HEK293T (cell line): ENCODE results near the gene SLC14A1.
"Not testable (repeated sequence)": the region's sequence is repeated elsewhere in the genome, so short reads cannot be mapped to it uniquely, and the experiment has no call there.

Experiments used
- CTCF ChIA-PET: fragments of 350-600 bp; formaldehyde crosslinking; extraction: SDS; loops from one replicate; lab custom pipeline; 2021; ENCODE audit warnings: antibody characterized with exemption, inconsistent platforms; lab: Yijun Ruan, JAX
- POLR2A ChIA-PET: fragments of 350-600 bp; formaldehyde crosslinking; extraction: SDS; loops from one replicate; lab custom pipeline; 2020; ENCODE audit warnings: antibody characterized with exemption, inconsistent platforms; lab: Yijun Ruan, JAX
- DNase-seq: peaks from one replicate; pipeline ENCODE4 v3.0.0; 2012; ENCODE audit warnings: mixed read lengths; ENCODE audit errors: extremely low spot score
- ARNT ChIP-seq: fragments of 450-650 bp; IDR thresholded peaks from 2 replicates; pipeline ENCODE4 v1.6.1; 2017; ENCODE audit warnings: mild to moderate bottlenecking
- BHLHE40 ChIP-seq: fragments of 450-650 bp; IDR thresholded peaks from 2 replicates; pipeline ENCODE4 v1.6.1; 2016; ENCODE audit warnings: mild to moderate bottlenecking, moderate library complexity, borderline replicate concordance
- CTBP1 ChIP-seq: fragments of 450-650 bp; IDR thresholded peaks from 2 replicates; pipeline ENCODE4 v1.6.1; 2016; ENCODE audit warnings: borderline replicate concordance
- ELF4 ChIP-seq: fragments of 450-650 bp; IDR thresholded peaks from 2 replicates; pipeline ENCODE4 v1.6.1; 2017; ENCODE audit warnings: antibody characterized with exemption
- FOXA1 ChIP-seq: fragments of 450-650 bp; IDR thresholded peaks from 2 replicates; pipeline ENCODE4 v1.6.1; 2016; ENCODE audit warnings: mild to moderate bottlenecking
- FOXK2 ChIP-seq: fragments of 450-650 bp; IDR thresholded peaks from 2 replicates; pipeline ENCODE4 v1.6.1; 2016; ENCODE audit warnings: mild to moderate bottlenecking
- FOXM1 ChIP-seq: fragments of 450-650 bp; IDR thresholded peaks from 2 replicates; pipeline ENCODE4 v1.6.1; 2017; ENCODE audit warnings: mild to moderate bottlenecking, borderline replicate concordance
- HDGF ChIP-seq: fragments of 450-650 bp; IDR thresholded peaks from 2 replicates; pipeline ENCODE4 v1.6.1; 2017; ENCODE audit warnings: antibody characterized with exemption, borderline replicate concordance
- L3MBTL2 ChIP-seq: fragments of 450-650 bp; conservative IDR thresholded peaks from 2 replicates; pipeline ENCODE4 v1.6.1; 2016; ENCODE audit warnings: mild to moderate bottlenecking
- LEF1 ChIP-seq: fragments of 450-650 bp; IDR thresholded peaks from 2 replicates; pipeline ENCODE4 v1.6.1; 2017; ENCODE audit warnings: mild to moderate bottlenecking, borderline replicate concordance
- NFRKB ChIP-seq: fragments of 450-650 bp; IDR thresholded peaks from 2 replicates; pipeline ENCODE4 v1.6.1; 2016; ENCODE audit warnings: mild to moderate bottlenecking, moderate library complexity
- SP1 ChIP-seq: fragments of 450-650 bp; IDR thresholded peaks from 2 replicates; pipeline ENCODE4 v1.6.1; 2017
- SUZ12 ChIP-seq: fragments of 450-650 bp; IDR thresholded peaks from 2 replicates; pipeline ENCODE4 v1.6.1; 2016; ENCODE audit warnings: mild to moderate bottlenecking
- TARDBP ChIP-seq: fragments of 450-650 bp; IDR thresholded peaks from 2 replicates; pipeline ENCODE4 v1.6.1; 2016
- ZNF384 ChIP-seq: fragments of 450-650 bp; IDR thresholded peaks from 2 replicates; pipeline ENCODE4 v1.6.1; 2016
- TF ChIP-seq, protein P1 (sequence below): fragments of 450-650 bp; IDR thresholded peaks from 2 replicates; pipeline ENCODE4 v1.6.1; 2016

SLC14A1 gene

GRCh38 chr18:45751766-45752165 is 27.8 kb downstream of the SLC14A1 start:
- no peak for TF ChIP-seq ZNF384
- TF ChIP-seq FOXK2, result no peak
- TF ChIP-seq ARNT, result no peak
- TF ChIP-seq CTBP1, result no peak
- TF ChIP-seq TARDBP, result no peak
- TF ChIP-seq NFRKB, result no peak
- TF ChIP-seq BHLHE40, result no peak
- TF ChIP-seq ELF4, result no peak
- no peak for TF ChIP-seq HDGF
- no peak for TF ChIP-seq FOXA1
- no peak for TF ChIP-seq L3MBTL2
- TF ChIP-seq FOXM1, result no peak
- DNase-seq, result no peak
- ChIA-PET CTCF (no interaction called here), POLR2A (no interaction called here)

GRCh38 chr18:45752681-45753080 is 28.7 kb downstream of the SLC14A1 start:
- no peak for DNase-seq
- ChIA-PET CTCF (no interaction called here), POLR2A (no interaction called here)
- TF ChIP-seq TARDBP (no peak), SP1 (no peak), LEF1 (no peak), SUZ12 (no peak), ARNT (no peak), L3MBTL2 (no peak), FOXK2 (no peak), FOXA1 (no peak), ELF4 (no peak), NFRKB (no peak), BHLHE40 (no peak), FOXM1 (no peak)
- TF ChIP-seq, protein P1, sequence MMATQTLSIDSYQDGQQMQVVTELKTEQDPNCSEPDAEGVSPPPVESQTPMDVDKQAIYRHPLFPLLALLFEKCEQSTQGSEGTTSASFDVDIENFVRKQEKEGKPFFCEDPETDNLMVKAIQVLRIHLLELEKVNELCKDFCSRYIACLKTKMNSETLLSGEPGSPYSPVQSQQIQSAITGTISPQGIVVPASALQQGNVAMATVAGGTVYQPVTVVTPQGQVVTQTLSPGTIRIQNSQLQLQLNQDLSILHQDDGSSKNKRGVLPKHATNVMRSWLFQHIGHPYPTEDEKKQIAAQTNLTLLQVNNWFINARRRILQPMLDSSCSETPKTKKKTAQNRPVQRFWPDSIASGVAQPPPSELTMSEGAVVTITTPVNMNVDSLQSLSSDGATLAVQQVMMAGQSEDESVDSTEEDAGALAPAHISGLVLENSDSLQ, result no peak

DNA sequence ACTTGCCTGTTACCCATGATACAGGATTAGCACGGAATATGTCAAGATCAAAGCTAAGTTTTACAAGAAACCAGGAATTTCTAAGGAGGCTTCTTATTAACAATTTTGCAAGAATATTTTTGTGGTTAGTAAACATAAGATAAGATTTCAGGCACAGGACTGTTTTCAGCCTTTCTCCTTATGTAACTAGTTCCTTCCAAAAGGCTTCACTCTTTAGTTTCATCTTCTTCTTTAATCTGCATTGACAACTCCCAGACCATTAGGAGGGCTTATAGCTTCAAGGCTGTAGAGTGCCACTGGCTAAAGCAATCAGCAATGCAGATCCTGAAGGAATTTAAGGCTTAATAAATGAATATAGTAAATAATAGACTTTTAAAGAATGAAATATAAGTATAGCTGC is 29.3 kb downstream of the SLC14A1 start:
- ChIA-PET CTCF (no interaction called here), POLR2A (no interaction called here)
- TF ChIP-seq NFRKB (no peak), SP1 (no peak), FOXM1 (no peak), ARNT (no peak), ZNF384 (no peak), HDGF (no peak), L3MBTL2 (no peak), BHLHE40 (no peak), SUZ12 (no peak), FOXA1 (no peak)
- DNase-seq, result no peak

GRCh38 chr18:45755934-45756333 is 32.0 kb downstream of the SLC14A1 start:
- no peak for DNase-seq
- ChIA-PET POLR2A (no interaction called here), CTCF (no interaction called here)
- no peak for TF ChIP-seq ARNT
- no peak for TF ChIP-seq BHLHE40
- no peak for TF ChIP-seq HDGF
- TF ChIP-seq CTBP1, result no peak
- TF ChIP-seq ZNF384, result no peak
- no peak for TF ChIP-seq L3MBTL2
- TF ChIP-seq FOXM1, result no peak
- TF ChIP-seq TARDBP, result no peak
- no peak for TF ChIP-seq ELF4

DNA sequence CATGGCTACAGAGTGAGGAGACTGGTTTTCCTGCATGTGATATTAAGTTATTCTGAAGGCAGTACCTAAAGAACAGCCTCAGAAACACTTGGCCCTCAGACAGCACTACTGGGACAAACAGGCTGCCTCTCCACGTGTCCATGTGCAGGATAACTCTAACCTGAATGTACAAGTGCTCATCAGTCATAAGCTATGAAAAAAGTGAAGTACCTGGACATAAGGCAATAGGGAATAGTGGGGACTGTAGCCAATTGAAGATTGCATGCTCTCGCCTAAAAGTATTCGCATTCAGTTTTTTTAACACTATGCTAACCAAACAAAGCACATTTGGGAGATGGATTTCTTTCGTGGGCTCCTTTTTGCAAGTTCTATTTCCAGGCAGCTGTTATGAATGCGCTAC is 33.0 kb downstream of the SLC14A1 start:
- DNase-seq, result no peak
- POLR2A ChIA-PET, result no interaction called here
- TF ChIP-seq CTBP1, result no peak
- TF ChIP-seq HDGF, result no peak
- TF ChIP-seq SUZ12, result no peak
- TF ChIP-seq SP1, result no peak
- TF ChIP-seq FOXK2, result no peak
- TF ChIP-seq, protein P1, result no peak
- no peak for TF ChIP-seq L3MBTL2
- no peak for TF ChIP-seq ELF4
- TF ChIP-seq FOXM1, result no peak
- no peak for TF ChIP-seq BHLHE40
- no peak for TF ChIP-seq LEF1
- no peak for TF ChIP-seq ARNT
- no peak for TF ChIP-seq TARDBP
- TF ChIP-seq ZNF384, result no peak
- TF ChIP-seq FOXA1, result no peak
- TF ChIP-seq NFRKB, result no peak
- CTCF ChIA-PET, result no interaction called here

DNA sequence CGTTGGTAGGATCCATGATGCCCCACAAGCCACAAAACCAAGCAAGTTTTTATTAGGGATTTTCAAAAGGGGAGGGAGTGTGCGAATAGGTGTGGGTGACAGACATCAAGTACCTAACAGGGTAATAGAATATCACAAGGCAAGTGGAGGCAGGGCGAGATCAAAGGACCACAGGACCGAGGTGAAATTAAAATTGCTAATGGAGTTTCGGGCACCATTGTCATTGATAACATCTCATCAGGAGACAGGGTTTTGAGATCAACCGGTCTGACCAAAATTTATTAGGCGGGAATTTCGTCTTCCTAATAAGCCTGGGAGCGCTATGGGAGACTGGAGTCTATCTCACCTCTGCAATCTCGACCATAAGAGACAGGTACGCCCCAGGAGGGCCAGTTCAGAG is 33.7 kb downstream of the SLC14A1 start:
- DNase-seq, POLR2A ChIA-PET, CTCF ChIA-PET: not testable (repeated sequence)

DNA sequence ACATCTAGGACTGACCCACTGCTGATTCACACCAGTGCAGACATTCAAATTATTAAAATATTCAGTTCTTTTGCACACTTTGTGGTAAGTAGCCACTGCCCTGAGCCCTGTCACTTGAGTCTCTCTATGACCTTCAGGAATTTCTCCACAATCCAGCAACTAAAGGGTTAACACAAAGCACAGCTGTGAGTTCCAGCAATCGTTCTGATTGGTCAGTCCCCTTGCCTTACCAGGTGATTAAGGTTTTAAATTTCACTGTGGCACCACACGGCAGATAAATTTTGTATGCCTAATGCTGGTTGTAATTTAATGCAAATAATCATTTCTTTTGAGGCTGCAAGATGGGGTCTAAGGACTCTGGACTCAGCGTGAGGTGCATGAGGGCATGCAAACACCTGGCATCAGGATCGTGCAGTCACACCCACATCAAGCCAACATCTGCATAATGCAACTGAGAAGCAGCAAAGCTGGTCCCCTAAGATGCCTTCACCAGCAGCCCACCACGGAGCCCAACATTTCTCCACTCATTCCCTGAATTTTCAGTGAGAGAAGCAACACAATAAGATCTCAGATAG is 36.6 kb downstream of the SLC14A1 start:
- TF ChIP-seq TARDBP (no peak), HDGF (no peak)
- TF ChIP-seq, protein P1, result no peak
- CTCF ChIA-PET, result no interaction called here
- POLR2A ChIA-PET, result no interaction called here

More for the DNA sequence above, 36.6 kb downstream of the SLC14A1 start:
- DNase-seq, result peak; percentile 9
